ENCODE results near the gene PFDN1. TPM values are rescaled to one million over a fixed set of nuclear protein-coding genes. Genes with fewer than 3 reads are reported as not detected.

PFDN1 gene
- total RNA-seq, 2 donors from 2014 or later = 33.4 to 35.2 TPM

DNA sequence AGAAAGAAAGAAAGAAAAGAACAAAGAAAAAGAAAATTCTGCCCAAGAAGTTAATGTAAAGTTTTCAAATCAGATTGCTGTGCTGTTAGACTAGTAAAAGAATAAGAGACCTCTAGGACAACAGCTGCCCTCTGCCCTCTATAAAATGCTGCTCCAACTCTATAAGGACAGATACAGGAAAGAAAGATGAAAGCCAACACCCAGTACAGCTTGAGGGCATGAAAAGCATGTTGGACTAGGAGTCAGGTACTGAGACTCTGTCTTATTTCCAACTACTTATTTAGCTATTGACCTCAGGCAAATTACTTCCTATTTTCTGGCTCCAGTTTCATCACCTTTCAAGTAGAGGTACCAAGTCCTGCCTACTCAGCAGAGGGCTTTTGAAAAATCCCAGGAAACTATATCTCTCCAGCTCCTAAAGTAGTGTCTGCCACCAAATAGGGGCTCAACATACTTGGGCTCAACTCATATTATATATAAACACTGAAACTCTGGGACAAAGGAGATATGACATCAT lies 37.8 kb upstream of the PFDN1 start:
- no peak for DNase-seq
- no peak overlapping the region for H3K4me3 Mint-ChIP-seq
- H3K27me3 Mint-ChIP-seq = no peaks in the 10 kb centered on the region
- H3K4me1 Mint-ChIP-seq = peaks cover 23% of the 10 kb centered on the region
- H3K27ac Mint-ChIP-seq = peak overlapping the region; percentile 9
- no peak for ATAC-seq
- H3K36me3 Mint-ChIP-seq (ENCODE audit: low read depth) = peaks cover 2% of the 10 kb centered on the region
- no peaks in the 10 kb centered on the region for H3K9me3 ChIP-seq (ENCODE audit: control insufficient read depth, low read length, poor library complexity, severe bottlenecking)

DNA sequence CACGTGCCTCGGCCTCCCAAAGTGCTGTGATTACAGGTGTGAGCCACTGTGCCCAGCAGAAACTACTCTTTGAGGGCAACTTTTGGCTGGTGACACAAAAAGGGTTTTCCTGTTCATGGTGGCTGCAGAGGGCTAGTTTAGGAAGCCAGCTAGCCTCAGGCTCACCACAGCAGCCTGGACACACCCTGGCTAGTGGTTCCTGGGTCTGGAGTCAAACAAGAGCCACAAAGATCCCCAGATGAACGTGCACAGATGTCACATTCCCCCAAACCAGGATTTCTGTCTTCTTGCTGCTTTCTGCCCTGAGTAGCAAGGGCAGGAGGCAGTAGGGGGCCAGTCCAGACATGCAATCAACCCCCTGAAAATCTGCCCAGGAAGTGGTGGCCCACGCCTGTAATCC lies 36.7 kb upstream of the PFDN1 start:
- DNase-seq (no peak), ATAC-seq (no peak)
- Mint-ChIP-seq H3K27me3 (no peaks in the 10 kb centered on the region), H3K4me3 (no peak overlapping the region), H3K4me1 (peaks cover 20% of the 10 kb centered on the region), H3K27ac (no peak overlapping the region), H3K36me3 (ENCODE audit: low read depth) (no peaks in the 10 kb centered on the region)
- H3K9me3 ChIP-seq (ENCODE audit: control insufficient read depth, low read length, poor library complexity, severe bottlenecking) = no peaks in the 10 kb centered on the region

DNA sequence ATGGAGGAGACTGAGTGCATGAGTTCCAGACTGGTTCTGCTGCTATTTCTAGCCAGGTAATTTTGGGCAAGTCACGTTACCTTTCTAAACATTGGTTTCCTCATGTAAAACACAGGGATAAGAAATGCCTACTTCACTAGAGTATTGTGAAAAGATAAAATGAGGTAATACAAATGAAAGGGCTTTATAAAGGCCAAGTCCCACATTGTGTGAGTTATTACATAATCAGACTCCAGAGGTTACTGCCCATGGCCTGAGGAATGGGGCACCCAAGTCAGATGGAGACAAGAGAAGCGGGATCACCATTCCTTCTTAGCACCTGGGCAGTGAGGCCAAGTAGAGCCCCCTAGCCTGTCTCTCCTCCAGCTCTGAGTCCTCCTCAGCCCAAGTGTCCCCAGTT lies 36.0 kb upstream of the PFDN1 start:
- DNase-seq (no peak), ATAC-seq (no peak)
- Mint-ChIP-seq H3K27me3 (no peaks in the 10 kb centered on the region), H3K36me3 (ENCODE audit: low read depth) (no peaks in the 10 kb centered on the region), H3K27ac (no peak overlapping the region), H3K4me1 (peaks cover 17% of the 10 kb centered on the region), H3K4me3 (no peak overlapping the region)
- no peaks in the 10 kb centered on the region for H3K9me3 ChIP-seq (ENCODE audit: control insufficient read depth, low read length, poor library complexity, severe bottlenecking)

DNA sequence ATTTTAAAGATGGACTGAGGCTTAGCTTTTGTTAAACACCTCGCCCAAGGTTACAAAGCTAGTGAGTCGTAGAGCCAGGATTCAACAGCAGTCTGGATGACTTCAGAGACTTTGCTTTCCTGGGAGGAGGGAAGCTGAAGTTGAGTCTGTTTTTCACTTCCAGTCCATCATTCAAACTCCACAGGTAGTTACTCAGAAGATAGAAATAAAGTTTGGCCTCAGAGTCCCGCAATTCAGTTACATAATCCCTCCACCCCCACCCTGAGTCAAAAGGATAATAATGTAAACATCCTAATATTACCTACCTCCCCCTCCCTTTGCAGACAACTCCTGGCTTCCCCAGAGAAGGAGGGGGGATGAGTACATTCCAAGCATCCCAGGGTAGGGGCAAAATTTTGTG lies 35.4 kb upstream of the PFDN1 start:
- DNase-seq (no peak), ATAC-seq (no peak)
- H3K9me3 ChIP-seq (ENCODE audit: control insufficient read depth, low read length, poor library complexity, severe bottlenecking) = no peaks in the 10 kb centered on the region
- no peaks in the 10 kb centered on the region for H3K27me3 Mint-ChIP-seq
- no peak overlapping the region for H3K4me3 Mint-ChIP-seq
- H3K4me1 Mint-ChIP-seq = peaks cover 15% of the 10 kb centered on the region
- H3K36me3 Mint-ChIP-seq (ENCODE audit: low read depth) = no peaks in the 10 kb centered on the region
- H3K27ac Mint-ChIP-seq = no peak overlapping the region

DNA sequence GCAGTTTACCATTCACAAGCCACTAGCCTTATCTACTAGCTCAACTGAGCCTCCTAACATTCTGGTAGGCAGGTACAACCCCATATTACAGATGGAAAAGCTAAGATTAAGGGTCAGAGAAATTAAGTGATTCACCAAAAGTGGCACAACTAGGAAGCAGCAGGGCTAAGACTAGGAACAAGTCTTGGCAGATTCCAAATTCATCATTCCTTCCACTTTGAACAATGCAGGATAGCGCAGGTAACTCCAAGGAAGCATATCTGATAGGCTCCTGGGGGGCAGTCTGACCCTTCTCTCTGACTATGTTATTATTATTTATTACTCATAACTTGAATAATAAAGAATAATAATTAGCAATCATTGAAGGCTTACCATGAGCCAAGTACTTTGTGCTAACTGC lies 35.0 kb upstream of the PFDN1 start:
- no peak for DNase-seq
- H3K9me3 ChIP-seq (ENCODE audit: control insufficient read depth, low read length, poor library complexity, severe bottlenecking) = no peaks in the 10 kb centered on the region
- no peaks in the 10 kb centered on the region for H3K27me3 Mint-ChIP-seq
- H3K36me3 Mint-ChIP-seq (ENCODE audit: low read depth) = no peaks in the 10 kb centered on the region
- no peak overlapping the region for H3K4me3 Mint-ChIP-seq
- H3K27ac Mint-ChIP-seq = no peak overlapping the region
- peaks cover 10% of the 10 kb centered on the region for H3K4me1 Mint-ChIP-seq
- ATAC-seq = no peak

DNA sequence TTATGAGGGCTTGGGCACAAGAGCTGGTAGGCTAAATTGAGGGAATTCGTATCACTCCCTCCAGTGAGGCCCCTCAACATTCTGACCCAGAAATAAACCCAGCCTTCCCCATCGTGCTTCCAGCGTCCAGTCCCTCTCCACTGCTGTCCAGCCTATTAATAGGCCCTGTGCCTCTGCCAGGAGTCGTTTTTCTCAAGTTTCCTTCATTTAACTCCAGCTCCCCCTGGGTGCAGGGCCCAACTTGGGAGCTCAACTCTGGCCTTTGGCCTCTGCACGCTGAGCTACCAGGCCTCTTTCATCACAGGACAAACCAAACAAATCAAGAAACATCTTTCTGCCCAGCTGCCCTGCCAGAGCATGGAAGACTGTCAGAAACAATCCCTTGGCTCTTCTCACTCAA lies 33.5 kb upstream of the PFDN1 start:
- no peak for DNase-seq
- H3K36me3 Mint-ChIP-seq (ENCODE audit: low read depth) = no peaks in the 10 kb centered on the region
- no peak for ATAC-seq
- H3K9me3 ChIP-seq (ENCODE audit: control insufficient read depth, low read length, poor library complexity, severe bottlenecking) = no peaks in the 10 kb centered on the region
- H3K27ac Mint-ChIP-seq = no peak overlapping the region
- H3K4me1 Mint-ChIP-seq = no peaks in the 10 kb centered on the region
- no peaks in the 10 kb centered on the region for H3K27me3 Mint-ChIP-seq
- no peak overlapping the region for H3K4me3 Mint-ChIP-seq

DNA sequence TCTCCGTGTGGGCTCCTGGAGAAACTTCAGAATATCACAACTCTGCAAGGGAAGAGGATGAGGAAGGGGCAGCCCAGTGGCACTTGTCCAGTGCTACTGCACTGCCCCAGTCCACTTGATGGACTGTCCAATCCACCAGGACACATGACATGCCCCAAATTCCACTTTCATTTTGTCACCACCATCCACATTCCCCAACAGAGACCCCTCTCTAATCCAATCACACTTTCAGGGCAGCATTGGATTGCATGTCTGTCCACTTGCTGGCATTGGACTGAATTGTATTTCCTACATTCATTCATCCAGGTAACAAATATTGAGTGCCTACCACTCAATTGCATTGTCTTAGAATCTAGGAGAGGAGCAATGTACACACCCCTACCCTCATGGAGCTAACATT lies 28.7 kb upstream of the PFDN1 start:
- no peak for ATAC-seq

DNA sequence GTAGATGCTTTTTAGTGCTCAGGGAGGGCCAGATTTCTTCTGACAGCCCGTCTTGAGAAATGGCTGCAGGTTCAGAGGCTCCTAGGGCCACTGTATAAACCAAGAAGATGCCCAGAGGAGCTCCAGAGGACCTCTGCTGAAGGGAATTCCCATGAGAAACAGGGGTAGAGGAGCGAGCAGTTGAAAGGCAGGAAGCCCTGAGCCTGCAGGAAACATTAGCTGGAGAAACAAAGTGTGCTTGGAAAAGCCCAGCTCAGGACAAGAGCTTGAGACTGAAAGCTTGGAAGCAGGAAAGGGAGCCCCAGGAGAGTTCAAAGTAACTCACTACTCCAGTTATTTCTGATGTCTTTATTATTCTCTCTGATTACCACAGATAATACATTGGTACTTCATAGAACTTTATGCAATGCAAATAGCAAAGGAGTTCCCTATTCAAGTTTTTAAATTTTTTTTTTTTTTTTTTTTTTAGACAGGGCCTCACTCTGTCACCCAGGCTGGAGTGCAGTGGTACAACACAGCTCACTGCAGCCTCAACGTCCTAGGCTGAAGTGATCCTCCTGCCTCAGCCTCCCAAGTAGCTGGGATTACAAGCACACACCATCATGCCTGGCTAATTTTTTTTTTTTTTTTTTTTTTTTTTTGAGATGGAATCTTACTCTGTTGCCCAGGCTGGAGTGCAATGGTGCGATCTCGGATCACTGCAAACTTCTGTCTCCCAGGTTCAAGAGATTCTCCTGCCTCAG lies 27.0 kb upstream of the PFDN1 start:
- H3K36me3 Mint-ChIP-seq (ENCODE audit: low read depth) = no peaks in the 10 kb centered on the region
- peak overlapping the region; percentile 14 for H3K27ac Mint-ChIP-seq
- DNase-seq (no peak), ATAC-seq (no peak)
- no peaks in the 10 kb centered on the region for H3K4me1 Mint-ChIP-seq
- H3K9me3 ChIP-seq (ENCODE audit: control insufficient read depth, low read length, poor library complexity, severe bottlenecking) = no peaks in the 10 kb centered on the region
- H3K27me3 Mint-ChIP-seq = peaks cover 5% of the 10 kb centered on the region
- H3K4me3 Mint-ChIP-seq = no peak overlapping the region

More for the DNA sequence above, 28.7 kb upstream of the PFDN1 start:
- no peak for DNase-seq
- Mint-ChIP-seq H3K27ac (no peak overlapping the region), H3K4me3 (no peak overlapping the region), H3K4me1 (no peaks in the 10 kb centered on the region), H3K36me3 (ENCODE audit: low read depth) (no peaks in the 10 kb centered on the region), H3K27me3 (peaks cover 5% of the 10 kb centered on the region)
- no peaks in the 10 kb centered on the region for H3K9me3 ChIP-seq (ENCODE audit: control insufficient read depth, low read length, poor library complexity, severe bottlenecking)

DNA sequence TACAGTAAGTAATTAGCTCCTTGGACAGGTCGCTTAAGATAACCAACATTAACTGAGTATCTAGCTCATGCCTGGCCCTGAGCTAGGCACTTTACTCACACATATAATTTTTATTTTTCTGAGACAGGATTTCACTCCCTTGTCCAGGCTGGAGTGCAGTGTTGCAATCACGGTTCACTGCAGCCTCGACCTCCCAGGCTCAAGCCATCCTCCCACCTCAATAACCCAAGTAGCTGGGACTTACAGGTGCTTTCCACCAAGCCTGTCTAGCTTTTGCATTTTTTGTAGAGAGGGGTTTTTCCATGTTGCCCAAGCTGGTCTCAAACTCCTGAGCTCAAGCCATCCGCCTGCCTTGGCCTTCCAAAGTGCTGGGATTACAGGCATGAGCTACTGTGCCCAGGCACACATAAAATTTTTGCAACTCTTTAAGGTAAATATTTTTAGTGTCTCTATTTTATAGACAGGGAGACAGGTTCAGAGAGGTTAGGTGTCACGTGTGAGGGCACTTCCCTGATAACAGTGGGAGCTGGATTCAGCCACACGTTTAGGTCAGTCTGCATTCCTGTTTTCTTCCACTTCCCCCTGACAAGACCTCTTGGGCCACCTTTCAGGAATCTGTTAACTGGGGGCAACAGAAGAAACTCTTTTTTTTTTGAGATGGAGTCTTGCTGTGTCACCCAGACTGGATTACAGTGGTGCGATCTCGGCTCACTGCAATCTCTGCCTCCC lies 25.3 kb upstream of the PFDN1 start:
- no peak overlapping the region for H3K27ac Mint-ChIP-seq

DNA sequence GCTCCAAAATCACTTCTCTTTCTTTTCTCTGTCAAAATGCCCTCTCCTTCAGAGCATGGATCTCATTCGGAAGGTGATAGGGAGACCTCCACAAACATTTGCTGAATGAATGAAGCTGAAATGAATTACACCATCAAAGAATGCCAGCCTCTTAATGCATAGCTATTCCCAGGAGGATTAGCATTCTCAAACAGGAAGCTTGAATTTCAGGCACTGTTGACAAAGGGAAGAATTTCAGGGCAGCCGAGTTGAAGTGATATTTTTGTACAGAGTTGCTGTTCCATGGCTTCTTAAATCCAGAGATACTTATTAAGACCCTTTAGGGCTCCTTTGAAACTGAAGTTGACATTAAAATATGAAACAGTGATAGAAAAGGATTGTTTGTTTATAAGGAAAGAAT lies 24.7 kb upstream of the PFDN1 start:
- no peak for ATAC-seq
- Mint-ChIP-seq H3K36me3 (ENCODE audit: low read depth) (no peaks in the 10 kb centered on the region), H3K4me1 (no peaks in the 10 kb centered on the region), H3K27ac (no peak overlapping the region), H3K4me3 (no peak overlapping the region), H3K27me3 (peaks cover 5% of the 10 kb centered on the region)
- no peak for DNase-seq
- no peaks in the 10 kb centered on the region for H3K9me3 ChIP-seq (ENCODE audit: control insufficient read depth, low read length, poor library complexity, severe bottlenecking)

More for the DNA sequence above, 25.3 kb upstream of the PFDN1 start:
- H3K9me3 ChIP-seq (ENCODE audit: control insufficient read depth, low read length, poor library complexity, severe bottlenecking) = no peaks in the 10 kb centered on the region
- Mint-ChIP-seq H3K4me1 (no peaks in the 10 kb centered on the region), H3K4me3 (no peak overlapping the region), H3K36me3 (ENCODE audit: low read depth) (no peaks in the 10 kb centered on the region), H3K27me3 (peaks cover 5% of the 10 kb centered on the region)
- DNase-seq = no peak
- ATAC-seq = no peak

DNA sequence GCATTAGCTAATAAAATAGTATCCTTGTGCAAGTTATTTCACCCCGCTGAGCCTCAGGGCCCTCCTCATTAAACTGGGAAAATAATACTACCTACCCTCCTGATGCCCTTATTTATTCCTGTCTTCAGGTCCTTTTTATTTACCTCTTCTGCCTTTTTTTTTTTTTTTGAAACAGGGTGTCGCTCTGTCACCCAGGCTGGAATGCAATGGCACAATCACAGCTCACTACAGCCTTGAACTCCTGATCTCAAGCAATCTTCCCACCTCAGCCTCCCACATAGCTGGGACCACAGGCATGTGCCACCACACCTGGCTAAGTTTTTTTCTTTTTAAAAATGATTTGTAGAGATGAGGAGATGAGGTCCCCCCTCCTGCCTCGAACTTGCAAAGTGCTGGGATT lies 22.6 kb upstream of the PFDN1 start:
- DNase-seq (no peak), ATAC-seq (no peak)
- H3K4me1 Mint-ChIP-seq = no peaks in the 10 kb centered on the region
- H3K4me3 Mint-ChIP-seq = no peak overlapping the region
- no peaks in the 10 kb centered on the region for H3K36me3 Mint-ChIP-seq (ENCODE audit: low read depth)
- H3K27me3 Mint-ChIP-seq = peaks cover 5% of the 10 kb centered on the region
- H3K27ac Mint-ChIP-seq = no peak overlapping the region
- H3K9me3 ChIP-seq (ENCODE audit: control insufficient read depth, low read length, poor library complexity, severe bottlenecking) = no peaks in the 10 kb centered on the region

DNA sequence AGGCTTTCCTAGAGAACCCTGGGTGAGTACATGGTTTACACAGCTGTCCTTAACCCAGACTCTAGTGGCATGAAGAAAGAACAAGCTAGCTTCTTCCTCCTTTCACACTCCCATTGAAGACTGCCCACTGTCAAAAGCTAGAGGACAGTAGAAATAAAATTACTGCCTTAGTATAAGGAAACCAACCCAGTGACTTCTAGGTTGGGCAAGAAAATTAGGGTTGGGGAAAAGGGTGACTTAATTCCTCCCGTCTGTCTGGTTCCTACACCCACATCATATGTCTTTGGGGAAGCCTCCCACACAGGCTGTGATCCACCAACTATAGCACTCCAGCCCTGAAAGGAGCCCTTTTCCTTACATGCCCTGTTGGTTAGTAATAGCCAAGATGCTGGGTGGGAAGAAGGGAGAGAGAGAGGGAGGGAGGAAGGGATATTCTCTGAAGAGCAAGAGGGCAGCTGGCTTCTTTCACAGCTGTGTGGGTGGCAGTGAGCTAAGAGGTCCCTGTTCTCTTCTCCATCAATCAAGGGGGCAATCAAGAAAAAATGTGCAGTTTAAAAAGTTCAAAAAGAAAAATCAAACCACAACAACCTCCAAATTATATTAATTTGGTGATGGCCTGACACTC lies 21.8 kb upstream of the PFDN1 start:
- H3K36me3 Mint-ChIP-seq (ENCODE audit: low read depth) = no peaks in the 10 kb centered on the region
- no peaks in the 10 kb centered on the region for H3K4me1 Mint-ChIP-seq
- no peak overlapping the region for H3K4me3 Mint-ChIP-seq
- no peak for ATAC-seq
- peaks cover 5% of the 10 kb centered on the region for H3K27me3 Mint-ChIP-seq
- no peak overlapping the region for H3K27ac Mint-ChIP-seq
- no peak for DNase-seq
- H3K9me3 ChIP-seq (ENCODE audit: control insufficient read depth, low read length, poor library complexity, severe bottlenecking) = no peaks in the 10 kb centered on the region

DNA sequence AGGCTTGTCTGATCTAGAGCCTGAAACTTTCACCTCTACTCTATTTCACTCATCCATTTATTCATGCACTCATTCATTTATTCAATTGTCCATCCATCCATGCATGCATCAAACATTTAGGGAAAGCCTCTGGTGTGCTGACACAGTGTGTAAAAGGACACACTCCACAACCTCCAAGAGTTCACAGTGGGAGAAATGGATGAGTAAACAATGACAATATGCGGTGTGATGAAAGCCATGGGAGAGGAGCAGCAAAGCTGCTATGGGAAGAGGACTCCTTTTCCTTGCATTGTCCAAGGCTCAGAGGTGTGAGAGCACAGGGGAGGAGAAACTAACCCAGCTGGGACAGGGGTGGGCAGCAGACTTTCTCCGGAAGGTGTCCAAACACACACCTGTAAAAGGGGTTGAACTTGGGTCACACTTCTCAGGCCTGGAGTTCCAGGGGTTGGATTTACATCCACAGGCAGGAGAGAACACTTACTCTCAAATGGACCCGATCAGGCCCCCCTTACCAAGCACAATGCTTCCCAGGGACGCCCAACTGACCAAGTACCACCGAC lies 21.2 kb upstream of the PFDN1 start:
- no peaks in the 10 kb centered on the region for H3K36me3 Mint-ChIP-seq (ENCODE audit: low read depth)
- no peak overlapping the region for H3K4me3 Mint-ChIP-seq
- peaks cover 5% of the 10 kb centered on the region for H3K27me3 Mint-ChIP-seq
- H3K9me3 ChIP-seq (ENCODE audit: control insufficient read depth, low read length, poor library complexity, severe bottlenecking) = no peaks in the 10 kb centered on the region
- DNase-seq (no peak), ATAC-seq (no peak)
- H3K4me1 Mint-ChIP-seq = peaks cover 3% of the 10 kb centered on the region
- no peak overlapping the region for H3K27ac Mint-ChIP-seq

Data from T-helper 17 cell (primary cell).